ENCODE results near the gene OSBP2. TPM values are rescaled to one million over a fixed set of nuclear protein-coding genes. Genes with fewer than 3 reads are reported as not detected.

OSBP2 gene
- total RNA-seq, 2 experiments from 2014 or later: 1.2 to 1.6 TPM

GRCh38 chr22:30809086-30809485 lies 114.4 kb downstream of the OSBP2 start:
- Mint-ChIP-seq H3K27me3 (peaks cover 24% of the 10 kb centered on the region), H3K36me3 (ENCODE audit: low read depth) (no peaks in the 10 kb centered on the region), H3K4me1 (ENCODE audit: low read depth) (no peaks in the 10 kb centered on the region), H3K9me3 (no peaks in the 10 kb centered on the region), H3K27ac (no peak overlapping the region), H3K4me3 (no peak overlapping the region)
- TF ChIP-seq CTCF (IDR thresholded peaks at IDR 0.05): no peak
- Histone ChIP-seq H3K4me1 (ENCODE audit: insufficient read depth, low read length) (no peaks in the 10 kb centered on the region), H3K9me3 (ENCODE audit: control insufficient read depth in 1 of 2, insufficient read depth in 1 of 2, low read length in 2 of 2) (no peaks in the 10 kb centered on the region), H3K27ac (ENCODE audit: low read depth in 1 of 2, low read length in 2 of 2) (no peak overlapping the region), H3K27me3 (ENCODE audit: control insufficient read depth in 1 of 2, insufficient read depth in 2 of 2, low read length in 2 of 2) (peaks cover 0 to 4% of the 10 kb centered on the region in 2 experiments), H3K4me3 (ENCODE audit: low read length) (no peak overlapping the region), H3K36me3 (ENCODE audit: insufficient read depth, low read length) (no peaks in the 10 kb centered on the region)
- intact Hi-C loops (cut with DNase I, micrococcal nuclease): no loop called here
- no peak for ATAC-seq (ENCODE audit: poor library complexity)
- ChIA-PET POLR2A (no interaction called here), CTCF (no interaction called here)
- no peak for DNase-seq

DNA sequence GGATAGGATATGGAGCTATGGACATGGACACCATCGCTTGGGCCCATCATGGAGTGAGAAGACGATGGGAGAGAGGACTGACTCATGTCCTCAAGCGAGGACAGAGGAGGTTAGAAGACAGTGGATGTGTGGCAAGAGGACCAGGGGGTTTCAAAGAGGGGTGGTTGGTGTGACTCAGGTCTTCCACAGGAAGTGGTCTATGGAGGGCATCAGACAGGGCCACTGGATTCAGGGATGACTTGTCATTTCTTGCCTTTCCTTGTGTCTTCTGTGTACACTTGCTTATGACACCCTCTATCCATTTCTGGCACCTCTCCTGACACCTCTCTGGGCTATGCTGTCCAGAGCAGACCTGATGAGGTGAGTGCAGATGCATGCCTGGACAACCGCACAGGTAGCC lies 115.4 kb downstream of the OSBP2 start:
- intact Hi-C loops (cut with DNase I, micrococcal nuclease): no loop called here
- no peak overlapping the region for H3K4me3 ChIP-seq (ENCODE audit: low read length)
- Mint-ChIP-seq H3K4me1 (ENCODE audit: low read depth) (no peaks in the 10 kb centered on the region), H3K4me3 (no peak overlapping the region), H3K27me3 (peaks cover 14% of the 10 kb centered on the region), H3K9me3 (no peaks in the 10 kb centered on the region), H3K27ac (no peak overlapping the region), H3K36me3 (ENCODE audit: low read depth) (no peaks in the 10 kb centered on the region)
- DNase-seq: no peak
- no peak for TF ChIP-seq CTCF (IDR thresholded peaks at IDR 0.05)
- ChIA-PET CTCF (no interaction called here), POLR2A (no interaction called here)
- H3K27ac ChIP-seq (ENCODE audit: low read depth in 1 of 2, low read length in 2 of 2): no peak overlapping the region
- no peaks in the 10 kb centered on the region for H3K4me1 ChIP-seq (ENCODE audit: insufficient read depth, low read length)
- H3K36me3 ChIP-seq (ENCODE audit: insufficient read depth, low read length): no peaks in the 10 kb centered on the region
- no peak for ATAC-seq (ENCODE audit: poor library complexity)
- peaks cover 0 to 4% of the 10 kb centered on the region in 2 experiments for H3K27me3 ChIP-seq (ENCODE audit: control insufficient read depth in 1 of 2, insufficient read depth in 2 of 2, low read length in 2 of 2)
- no peaks in the 10 kb centered on the region for H3K9me3 ChIP-seq (ENCODE audit: control insufficient read depth in 1 of 2, insufficient read depth in 1 of 2, low read length in 2 of 2)

DNA sequence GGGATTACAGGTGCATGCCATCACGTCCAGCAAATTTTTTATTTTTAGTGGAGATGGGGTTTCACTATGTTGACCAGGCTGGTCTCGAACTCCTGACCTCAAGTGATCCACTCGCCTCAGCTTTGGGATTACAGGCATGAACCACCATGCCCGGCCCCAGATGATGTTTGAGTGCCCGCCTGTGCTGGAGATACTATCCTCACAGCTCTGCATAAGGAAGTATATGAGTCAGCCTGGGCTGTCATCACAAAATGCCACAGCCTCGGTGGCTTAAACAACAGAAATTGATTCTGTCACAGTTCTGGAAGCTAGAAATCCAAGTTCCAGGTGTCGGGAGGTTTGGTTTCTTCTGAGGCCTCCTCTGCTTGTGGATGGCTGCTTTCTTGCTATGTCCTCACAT lies 119.3 kb downstream of the OSBP2 start:
- H3K4me3 ChIP-seq (ENCODE audit: low read length): no peak overlapping the region
- no peaks in the 10 kb centered on the region for H3K36me3 ChIP-seq (ENCODE audit: insufficient read depth, low read length)
- Mint-ChIP-seq H3K4me1 (ENCODE audit: low read depth) (no peaks in the 10 kb centered on the region), H3K36me3 (ENCODE audit: low read depth) (no peaks in the 10 kb centered on the region), H3K27ac (no peak overlapping the region), H3K9me3 (no peaks in the 10 kb centered on the region), H3K27me3 (peaks cover 15% of the 10 kb centered on the region), H3K4me3 (no peak overlapping the region)
- CTCF ChIA-PET: interaction anchor here (0.6 kb wide), 1 partner anchor 51 kb away, joined by 3 read pairs; no protein-coding TSS in a partner anchor
- no peaks in the 10 kb centered on the region for H3K4me1 ChIP-seq (ENCODE audit: insufficient read depth, low read length)
- DNase-seq: no peak
- no peaks in the 10 kb centered on the region for H3K27me3 ChIP-seq (ENCODE audit: control insufficient read depth in 1 of 2, insufficient read depth in 2 of 2, low read length in 2 of 2)
- no peak for TF ChIP-seq CTCF (IDR thresholded peaks at IDR 0.05)
- no peak overlapping the region for H3K27ac ChIP-seq (ENCODE audit: low read depth in 1 of 2, low read length in 2 of 2)
- no peaks in the 10 kb centered on the region for H3K9me3 ChIP-seq (ENCODE audit: control insufficient read depth in 1 of 2, insufficient read depth in 1 of 2, low read length in 2 of 2)
- ATAC-seq (ENCODE audit: poor library complexity): no peak
- POLR2A ChIA-PET: no interaction called here
- intact Hi-C loops (cut with DNase I, micrococcal nuclease): no loop called here
